Measurements from ENCODE around the gene CNTFR. TPM values are rescaled to one million over a fixed set of nuclear protein-coding genes. Genes with fewer than 3 reads are reported as not detected.
A peak's percentile ranks its signal among the peaks of the same experiment; 100 is the strongest.

Gene CNTFR
- total and polyA plus RNA-seq, 9 donors, result 22.1 to 88.6 (median 61.2) TPM

DNA sequence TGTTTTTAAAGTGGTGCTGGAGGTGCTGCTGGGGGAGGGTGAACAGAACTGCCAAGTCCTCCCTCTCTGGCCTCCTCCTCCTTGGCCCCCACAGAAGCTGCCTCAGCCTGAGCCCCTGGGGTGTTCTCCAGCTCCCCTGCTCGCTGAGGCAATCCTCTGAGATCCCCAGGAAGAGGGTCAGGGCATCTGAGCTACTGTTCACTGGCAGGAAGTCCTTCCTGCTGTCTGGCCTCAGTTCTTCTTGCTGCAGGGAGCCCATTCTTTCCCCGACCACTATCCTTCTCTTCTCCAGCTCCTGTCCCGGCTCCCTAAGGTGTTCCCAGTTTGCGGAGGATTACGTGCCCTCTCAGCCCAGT is 9.7 kb downstream of the CNTFR start:
- no peaks in the 10 kb centered on the region for H3K9me3 ChIP-seq (replicated peaks; ENCODE audit: control insufficient read depth, low read depth, low read length)
- no peak overlapping the region for H3K27ac ChIP-seq (ENCODE audit: low read length)
- WGBS (ENCODE audit: insufficient coverage), result 41% methylated on average over 5 of the region's 5 CpGs
- peaks cover 44% of the 10 kb centered on the region for H3K4me1 ChIP-seq (ENCODE audit: control insufficient read depth, insufficient read depth, low read length)
- no peaks in the 10 kb centered on the region for H3K36me3 ChIP-seq (ENCODE audit: control insufficient read depth, insufficient read depth, low read length)
- peaks cover 83% of the 10 kb centered on the region for H3K27me3 ChIP-seq (ENCODE audit: control insufficient read depth, insufficient read depth, low read length)
- DNase-seq, result no peak
- no peak overlapping the region for H3K4me3 ChIP-seq (ENCODE audit: low read length)

DNA sequence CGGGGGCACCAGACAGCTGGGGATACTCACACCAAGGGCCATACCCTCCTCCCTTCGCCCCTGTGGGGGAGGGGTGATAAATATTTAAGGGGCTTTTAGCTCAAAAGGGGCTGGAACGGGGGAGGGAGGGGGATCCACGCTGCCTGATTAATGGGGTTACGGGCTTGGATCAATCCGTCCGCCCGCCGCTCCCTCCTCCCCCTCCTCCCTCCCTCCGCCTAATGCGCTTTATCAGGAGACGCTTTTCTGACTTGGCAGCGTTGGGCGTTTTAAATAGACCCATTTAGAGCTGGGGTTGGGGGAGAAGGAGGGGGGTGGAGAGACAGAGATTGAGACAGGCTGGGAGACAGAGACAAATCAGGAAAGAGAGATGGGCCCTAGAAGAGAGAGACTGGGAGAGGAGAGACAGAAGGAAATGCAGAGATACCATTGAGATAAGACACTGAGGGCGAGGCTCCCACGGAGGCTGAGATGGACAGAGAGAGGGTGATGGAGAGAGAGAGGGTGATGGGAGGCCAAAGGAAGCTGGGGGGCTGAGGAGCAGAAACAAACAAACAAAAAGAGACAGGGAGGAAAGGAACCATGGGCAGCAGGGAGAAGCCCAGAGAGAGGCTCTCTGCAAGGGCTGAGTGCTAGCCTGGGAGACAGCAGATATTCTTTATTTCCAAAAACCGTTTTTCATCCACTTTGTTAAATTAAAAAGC is 10.3 kb downstream of the CNTFR start:
- Histone ChIP-seq H3K4me3 (ENCODE audit: low read length) (no peak overlapping the region), H3K27me3 (ENCODE audit: control insufficient read depth, insufficient read depth, low read length) (peaks cover 77% of the 10 kb centered on the region), H3K4me1 (ENCODE audit: control insufficient read depth, insufficient read depth, low read length) (peaks cover 50% of the 10 kb centered on the region), H3K27ac (ENCODE audit: low read length) (peak overlapping the region; percentile 73), H3K9me3 (replicated peaks; ENCODE audit: control insufficient read depth, low read depth, low read length) (no peaks in the 10 kb centered on the region), H3K36me3 (ENCODE audit: control insufficient read depth, insufficient read depth, low read length) (no peaks in the 10 kb centered on the region)
- WGBS (ENCODE audit: insufficient coverage), result 22% methylated on average over 5 of the region's 17 CpGs
- peak; percentile 64 for DNase-seq

DNA sequence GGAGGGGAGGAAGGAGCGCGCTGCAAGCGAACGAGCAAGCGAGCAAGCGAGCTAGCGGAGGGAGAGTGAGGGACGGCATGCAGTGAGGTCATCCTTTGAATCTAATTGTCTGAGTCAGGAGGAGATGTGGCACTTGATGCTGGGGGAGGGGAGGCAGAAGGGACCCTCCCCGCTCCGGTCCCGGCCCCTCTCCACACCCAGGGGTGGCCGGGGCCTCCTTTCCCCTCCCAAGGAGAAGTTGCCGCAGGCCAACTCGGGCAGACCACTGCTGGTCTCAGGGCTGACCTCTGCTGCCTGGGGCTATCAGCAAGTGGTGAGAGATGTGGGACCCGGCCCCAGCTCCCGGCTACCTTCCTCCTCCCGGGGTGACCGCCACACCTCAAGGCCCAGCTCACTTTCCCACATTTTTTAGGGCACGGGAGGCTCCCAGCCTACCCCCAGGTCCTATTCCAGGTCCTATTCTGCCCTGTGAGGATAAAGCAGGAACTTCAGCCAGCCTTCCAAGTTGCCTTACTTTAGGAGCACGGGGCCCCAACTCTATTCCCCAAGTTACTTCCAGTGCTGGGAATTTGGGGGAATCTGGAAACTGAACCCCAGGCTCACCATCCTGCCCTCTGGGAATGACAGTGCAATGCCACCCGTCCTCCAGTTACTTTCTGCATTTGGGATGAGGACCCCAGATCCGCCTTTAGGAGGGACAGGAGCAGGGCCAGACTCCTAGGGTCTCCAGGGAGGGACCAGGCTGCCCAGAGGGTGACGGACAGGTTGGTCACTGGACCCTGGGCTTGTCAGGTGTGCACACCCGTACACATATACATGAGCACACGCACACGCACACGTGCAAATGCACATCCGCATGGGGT is 11.1 kb downstream of the CNTFR start:
- peaks cover 71% of the 10 kb centered on the region for H3K27me3 ChIP-seq (ENCODE audit: control insufficient read depth, insufficient read depth, low read length)
- H3K9me3 ChIP-seq (replicated peaks; ENCODE audit: control insufficient read depth, low read depth, low read length), result no peaks in the 10 kb centered on the region
- peak overlapping the region; percentile 73 for H3K27ac ChIP-seq (ENCODE audit: low read length)
- peaks cover 57% of the 10 kb centered on the region for H3K4me1 ChIP-seq (ENCODE audit: control insufficient read depth, insufficient read depth, low read length)
- H3K4me3 ChIP-seq (ENCODE audit: low read length), result peak overlapping the region; percentile 23
- DNase-seq, result peak; percentile 88
- no peaks in the 10 kb centered on the region for H3K36me3 ChIP-seq (ENCODE audit: control insufficient read depth, insufficient read depth, low read length)
- WGBS (ENCODE audit: insufficient coverage), result 14% methylated on average over 14 of the region's 28 CpGs

DNA sequence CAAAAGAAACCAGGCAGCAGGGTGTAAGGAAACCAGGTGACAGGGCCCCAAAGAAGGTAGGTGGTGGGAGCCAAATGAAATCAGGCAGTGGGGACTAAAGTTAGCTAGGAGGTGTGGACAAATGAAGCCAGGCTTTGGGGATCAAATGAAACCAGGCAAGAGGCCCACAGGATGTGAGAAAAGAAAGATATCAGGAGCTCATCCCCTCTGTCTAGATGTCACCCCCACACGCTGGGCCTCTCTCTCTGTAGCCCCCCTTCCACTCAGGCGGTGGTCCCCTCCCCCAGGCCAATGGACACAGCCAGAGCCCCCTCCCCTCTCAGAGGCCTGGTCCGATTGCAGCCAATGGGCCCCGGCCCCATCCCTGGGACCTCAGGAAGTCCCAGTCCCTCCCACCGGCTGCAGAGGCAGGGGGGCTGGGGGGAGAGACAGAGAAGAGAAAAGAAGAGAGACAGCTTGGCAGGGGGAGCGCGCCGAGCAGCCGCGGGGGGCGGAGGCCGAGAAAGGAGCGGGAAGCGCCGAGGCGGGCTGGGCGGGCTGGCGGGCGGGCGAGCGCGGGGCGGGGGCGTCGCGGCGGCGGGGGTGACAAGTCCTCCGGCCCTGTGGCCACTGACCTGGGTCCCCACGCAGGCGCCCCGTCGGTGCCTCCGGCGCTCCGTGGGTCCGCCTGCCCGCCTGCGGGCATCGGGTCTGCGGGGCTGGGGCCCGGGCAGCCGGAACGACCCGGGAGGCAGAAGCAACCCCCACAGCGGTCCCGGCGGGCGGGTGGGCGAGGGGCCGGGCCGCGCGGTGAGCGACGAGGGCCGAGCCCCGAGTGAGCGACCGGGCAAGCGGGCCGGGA is 11.9 kb downstream of the CNTFR start:
- peak; percentile 96 for DNase-seq
- Histone ChIP-seq H3K27me3 (ENCODE audit: control insufficient read depth, insufficient read depth, low read length) (peaks cover 63% of the 10 kb centered on the region), H3K4me3 (ENCODE audit: low read length) (peak overlapping the region; percentile 23), H3K4me1 (ENCODE audit: control insufficient read depth, insufficient read depth, low read length) (peaks cover 63% of the 10 kb centered on the region), H3K36me3 (ENCODE audit: control insufficient read depth, insufficient read depth, low read length) (no peaks in the 10 kb centered on the region), H3K9me3 (replicated peaks; ENCODE audit: control insufficient read depth, low read depth, low read length) (no peaks in the 10 kb centered on the region), H3K27ac (ENCODE audit: low read length) (peak overlapping the region; percentile 73)
- WGBS (ENCODE audit: insufficient coverage), result under 1% methylated on average over 58 of the region's 62 CpGs

DNA sequence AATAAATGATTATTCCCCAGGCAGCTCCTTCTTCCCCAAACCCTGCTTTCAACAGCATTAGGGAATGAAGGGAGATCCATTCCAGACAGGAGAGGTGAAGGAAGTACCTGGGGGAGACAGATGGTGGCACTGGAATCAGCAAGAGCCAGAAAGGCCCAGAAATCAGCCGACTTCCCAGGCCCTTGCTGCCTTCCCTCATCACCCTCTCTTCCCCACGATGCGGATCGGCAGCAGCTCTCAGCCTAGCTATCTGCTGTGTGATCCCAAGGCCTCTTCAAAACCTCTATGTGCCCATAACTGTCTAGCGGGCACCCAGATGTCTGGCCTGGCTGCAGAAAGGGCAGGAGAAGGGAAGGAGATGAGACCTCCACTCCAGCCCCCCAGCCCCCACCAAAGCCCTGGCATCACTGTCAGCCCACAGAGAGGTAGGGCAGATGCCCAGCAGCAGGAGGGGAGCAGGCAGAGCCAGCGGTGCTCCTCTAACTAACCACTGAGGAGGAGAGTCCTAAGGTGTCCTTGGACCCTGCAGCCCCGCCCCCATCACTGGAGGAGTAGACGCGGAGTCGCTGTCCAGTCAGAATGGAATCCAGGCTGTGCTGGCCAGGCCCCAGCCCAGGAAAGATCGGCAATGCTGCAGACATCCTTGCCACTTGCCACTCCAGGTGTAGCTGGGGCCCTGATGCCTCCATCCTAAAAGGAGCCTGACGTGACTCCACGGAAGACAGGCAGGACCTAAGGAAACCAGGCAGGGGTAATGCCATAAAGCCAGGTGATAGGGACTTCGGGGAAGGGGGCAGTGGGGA is 12.7 kb downstream of the CNTFR start:
- H3K9me3 ChIP-seq (replicated peaks; ENCODE audit: control insufficient read depth, low read depth, low read length), result no peaks in the 10 kb centered on the region
- peak; percentile 74 for DNase-seq
- peaks cover 69% of the 10 kb centered on the region for H3K4me1 ChIP-seq (ENCODE audit: control insufficient read depth, insufficient read depth, low read length)
- H3K27ac ChIP-seq (ENCODE audit: low read length), result peak overlapping the region; percentile 64
- H3K4me3 ChIP-seq (ENCODE audit: low read length), result no peak overlapping the region
- no peaks in the 10 kb centered on the region for H3K36me3 ChIP-seq (ENCODE audit: control insufficient read depth, insufficient read depth, low read length)
- peaks cover 58% of the 10 kb centered on the region for H3K27me3 ChIP-seq (ENCODE audit: control insufficient read depth, insufficient read depth, low read length)
- WGBS (ENCODE audit: insufficient coverage), result 24% methylated on average over 9 of the region's 14 CpGs

DNA sequence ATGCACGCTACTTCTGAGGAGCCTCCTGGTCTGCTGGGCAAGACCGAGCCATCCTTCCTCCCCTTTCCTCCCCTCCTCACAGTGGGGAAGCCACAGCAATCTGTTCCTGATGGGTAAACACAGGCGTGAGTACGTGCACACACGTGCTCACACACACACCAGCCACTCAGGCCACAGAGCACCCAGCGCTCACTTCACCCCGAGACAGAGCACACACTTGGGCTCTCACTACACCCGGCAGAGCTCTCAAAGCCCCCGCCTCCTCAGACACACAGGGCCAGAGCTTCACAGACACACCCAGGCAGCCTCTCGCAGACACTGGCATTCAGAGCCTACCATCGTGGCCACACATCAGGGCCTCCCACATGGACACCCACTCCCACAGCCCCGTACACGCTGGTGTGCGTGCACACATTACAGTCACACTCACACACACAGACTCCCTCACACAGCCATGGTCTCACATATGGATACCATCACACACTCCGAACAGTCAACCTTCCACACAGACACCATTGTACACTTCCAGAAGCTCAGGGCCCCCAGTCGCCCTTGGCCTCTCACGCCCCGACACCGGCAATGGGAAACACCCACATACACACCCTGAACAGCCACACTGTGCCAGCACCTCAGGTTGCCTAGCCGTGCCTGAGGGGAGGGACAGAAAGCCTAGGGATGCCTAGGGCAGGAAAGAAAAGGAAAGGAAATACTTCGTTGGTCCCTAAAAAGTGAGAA is 13.5 kb downstream of the CNTFR start:
- no peaks in the 10 kb centered on the region for H3K36me3 ChIP-seq (ENCODE audit: control insufficient read depth, insufficient read depth, low read length)
- no peak for DNase-seq
- no peak overlapping the region for H3K4me3 ChIP-seq (ENCODE audit: low read length)
- peaks cover 77% of the 10 kb centered on the region for H3K4me1 ChIP-seq (ENCODE audit: control insufficient read depth, insufficient read depth, low read length)
- peak overlapping the region; percentile 2 for H3K27ac ChIP-seq (ENCODE audit: low read length)
- H3K9me3 ChIP-seq (replicated peaks; ENCODE audit: control insufficient read depth, low read depth, low read length), result no peaks in the 10 kb centered on the region
- WGBS (ENCODE audit: insufficient coverage), result 46% methylated on average over 15 of the region's 21 CpGs
- H3K27me3 ChIP-seq (ENCODE audit: control insufficient read depth, insufficient read depth, low read length), result peaks cover 51% of the 10 kb centered on the region

DNA sequence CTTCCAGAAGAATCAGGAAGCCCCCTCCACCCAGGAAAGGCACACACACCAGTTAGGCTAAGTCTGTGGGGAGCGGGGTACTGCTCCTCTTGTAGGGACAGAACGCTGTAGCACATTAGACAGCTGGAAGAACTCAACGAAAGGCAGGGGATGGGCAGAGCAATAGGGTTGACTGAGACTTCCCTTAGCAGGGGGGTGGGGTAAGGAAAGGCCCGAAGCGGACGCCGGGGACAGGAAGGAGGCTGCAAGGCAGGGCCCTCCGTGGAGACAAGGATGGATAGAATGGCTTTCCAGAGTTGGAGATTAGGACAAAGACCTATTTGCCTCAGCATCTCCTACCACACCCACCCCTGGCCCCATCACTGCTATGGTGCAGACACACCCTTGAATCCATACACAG is 14.3 kb downstream of the CNTFR start:
- 17% methylated on average over 2 of the region's 8 CpGs for WGBS (ENCODE audit: insufficient coverage)
- H3K9me3 ChIP-seq (replicated peaks; ENCODE audit: control insufficient read depth, low read depth, low read length), result no peaks in the 10 kb centered on the region
- H3K27me3 ChIP-seq (ENCODE audit: control insufficient read depth, insufficient read depth, low read length), result peaks cover 43% of the 10 kb centered on the region
- no peak for DNase-seq
- H3K4me3 ChIP-seq (ENCODE audit: low read length), result no peak overlapping the region
- H3K4me1 ChIP-seq (ENCODE audit: control insufficient read depth, insufficient read depth, low read length), result peaks cover 84% of the 10 kb centered on the region
- peak overlapping the region; percentile 25 for H3K27ac ChIP-seq (ENCODE audit: low read length)
- no peaks in the 10 kb centered on the region for H3K36me3 ChIP-seq (ENCODE audit: control insufficient read depth, insufficient read depth, low read length)

DNA sequence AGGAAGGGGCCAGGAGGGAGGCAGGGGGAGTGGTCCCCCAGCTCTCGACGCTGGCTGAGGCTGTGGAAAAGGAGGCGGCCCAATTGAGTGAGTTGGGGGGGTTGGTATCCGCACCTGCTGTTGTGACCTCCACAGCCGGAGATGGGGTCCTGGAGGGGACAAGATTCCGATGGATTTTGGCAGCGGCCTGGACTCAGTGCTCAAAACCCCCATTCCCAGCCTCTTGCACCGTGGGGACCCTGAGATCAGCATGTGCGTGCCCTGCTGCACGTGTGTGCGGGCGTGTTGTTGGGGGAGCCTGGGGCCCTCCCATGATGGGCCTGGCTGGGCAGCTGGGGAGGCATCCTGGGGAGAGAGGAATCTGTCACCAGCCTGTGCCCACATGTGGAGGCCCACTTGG is 15.0 kb downstream of the CNTFR start:
- Histone ChIP-seq H3K27me3 (ENCODE audit: control insufficient read depth, insufficient read depth, low read length) (peaks cover 37% of the 10 kb centered on the region), H3K36me3 (ENCODE audit: control insufficient read depth, insufficient read depth, low read length) (no peaks in the 10 kb centered on the region), H3K4me3 (ENCODE audit: low read length) (no peak overlapping the region), H3K9me3 (replicated peaks; ENCODE audit: control insufficient read depth, low read depth, low read length) (no peaks in the 10 kb centered on the region), H3K27ac (ENCODE audit: low read length) (peak overlapping the region; percentile 79), H3K4me1 (ENCODE audit: control insufficient read depth, insufficient read depth, low read length) (peaks cover 86% of the 10 kb centered on the region)
- peak; percentile 85 for DNase-seq
- 37% methylated on average over 11 of the region's 12 CpGs for WGBS (ENCODE audit: insufficient coverage)

Measured in muscle of leg (tissue), 11 donors.